ENCODE results near the gene VSIR. TPM values are rescaled to one million over a fixed set of nuclear protein-coding genes. Genes with fewer than 3 reads are reported as not detected.
A peak's percentile ranks its signal among the peaks of the same experiment; 100 is the strongest.

The VSIR gene
- total and polyA plus RNA-seq, 9 of the 15 experiments (the other 6 are each of a cell fraction or from before 2014, with no cell fraction given): 0.14 to 20.5 (median 9.3) TPM

GRCh38 chr10:71713135-71714030, 59.9 kb downstream of the VSIR start (continued):
- TF ChIP-seq SREBF1 (IDR thresholded peaks at IDR 0.05; ENCODE audit: borderline replicate concordance, low read depth, low read length) (no peak), POU5F1 (IDR thresholded peaks at IDR 0.05; ENCODE audit: borderline replicate concordance, low read depth, low read length, partially characterized antibody) (no peak), NR0B1 (IDR thresholded peaks at IDR 0.05; ENCODE audit: partially characterized antibody) (no peak), DACH1 (IDR thresholded peaks at IDR 0.05; ENCODE audit: partially characterized antibody) (no peak), CREBBP (IDR thresholded peaks at IDR 0.05; ENCODE audit: low read depth, low read length) (no peak), SMAD3 (CRISPR knock-in tag; conservative IDR thresholded peaks at IDR 0.05) (no peak), ELK1 (CRISPR knock-in tag; IDR thresholded peaks at IDR 0.05) (no peak), TSC22D4 (tag; IDR thresholded peaks at IDR 0.05) (no peak), ZNF584 (CRISPR knock-in tag; IDR thresholded peaks at IDR 0.05; ENCODE audit: low read depth) (peak; percentile 67), MITF (IDR thresholded peaks at IDR 0.05) (no peak), KDM4B (IDR thresholded peaks at IDR 0.05; ENCODE audit: borderline replicate concordance in 2 of 2, low read depth in 1 of 2) (no peak), ILK (tag; IDR thresholded peaks at IDR 0.05; ENCODE audit: borderline replicate concordance, low read depth) (no peak), ZNF644 (tag; IDR thresholded peaks at IDR 0.05; ENCODE audit: low read depth) (peak; percentile 69; the same call in 1 of the 2 replicates), NCOA2 (IDR thresholded peaks at IDR 0.05; ENCODE audit: partially characterized antibody in 2 of 2) (no peak), SFPQ (IDR thresholded peaks at IDR 0.05; ENCODE audit: low read depth, low read length) (no peak), FIP1L1 (IDR thresholded peaks at IDR 0.05; ENCODE audit: low read depth, low read length, poor library complexity, severe bottlenecking) (no peak), MAZ (CRISPR knock-in tag; conservative IDR thresholded peaks at IDR 0.05 in 1 of 2, IDR thresholded peaks at IDR 0.05 in 1 of 2) (peak in 1 of 2 experiments; percentile 31; a peak in 2 of 4 replicates), CCNT2 (IDR thresholded peaks at IDR 0.05; ENCODE audit: borderline replicate concordance, extremely low read depth, insufficient read length, low read depth, low read length) (no peak), MTA3 (IDR thresholded peaks at IDR 0.05; ENCODE audit: borderline replicate concordance) (0 out of 2 replicates have a peak, but pooled peaks have one; percentile 35)
